T-helper 2 cell treated with Interferon-gamma antibody and Interleukin-4, amounts not matched to agents 5 μg/mL and 100 μg/mL, for 36 hours (primary cell): ENCODE results near the gene RAB3IL1.

ENCODE experiments used
- DNase-seq: peaks from one replicate; pipeline ENCODE4 v3.0.0; 2021; ENCODE audit warnings: low spot score
- H3K27ac Mint-ChIP-seq: one replicate; pipeline ENCODE4 v1.8.0; 2021; ENCODE audit warnings: mild to moderate bottlenecking, mixed read lengths
- H3K27me3 Mint-ChIP-seq: one replicate; pipeline ENCODE4 v1.8.0; 2021; ENCODE audit warnings: low read depth, mixed read lengths
- H3K36me3 Mint-ChIP-seq: one replicate; pipeline ENCODE4 v1.8.0; 2021; ENCODE audit warnings: low read depth, mixed read lengths
- H3K4me1 Mint-ChIP-seq: one replicate; pipeline ENCODE4 v1.8.0; 2021; ENCODE audit warnings: low read depth, mixed read lengths
- H3K4me3 Mint-ChIP-seq: one replicate; pipeline ENCODE4 v1.8.0; 2022; ENCODE audit warnings: mild to moderate bottlenecking, moderate library complexity, mixed read lengths
- H3K9me3 Mint-ChIP-seq: one replicate; pipeline ENCODE4 v1.8.0; 2021; ENCODE audit warnings: mixed read lengths

Gene RAB3IL1

DNA sequence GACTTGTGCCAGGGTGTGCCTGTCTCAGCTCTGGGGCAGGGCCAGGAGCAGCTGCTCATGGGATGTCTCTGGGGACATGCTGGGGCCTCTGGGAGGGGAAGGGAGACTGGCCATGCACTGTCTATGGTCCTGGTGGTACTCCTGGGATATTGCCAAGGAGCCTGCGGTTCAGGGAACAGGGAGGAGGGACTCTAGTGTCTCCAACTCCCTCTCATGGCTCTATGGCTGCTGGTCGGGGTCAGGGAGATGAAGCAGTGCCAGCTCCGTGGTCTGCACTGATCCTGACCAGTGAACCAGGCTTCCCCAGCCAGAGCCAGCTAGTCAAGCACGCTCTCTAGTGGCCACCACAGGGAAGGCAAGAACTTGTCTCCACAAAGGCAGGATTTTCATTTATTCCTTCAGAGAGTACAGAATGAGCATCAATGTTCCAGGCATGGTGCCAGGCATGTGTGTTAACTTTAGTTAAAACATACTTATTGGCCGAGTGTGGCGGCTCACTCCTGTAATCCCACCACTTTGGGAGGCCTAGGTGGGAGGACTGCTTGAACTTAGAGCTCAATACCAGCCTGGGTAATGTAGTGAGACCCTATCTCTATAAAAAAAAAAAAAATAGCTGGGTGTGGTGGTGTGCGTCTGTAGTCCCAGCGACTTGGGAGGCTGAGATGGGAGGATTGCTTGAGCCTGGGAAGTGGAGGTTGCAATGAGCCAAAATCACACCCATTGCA lies 30.3 kb upstream of the RAB3IL1 start:
- Mint-ChIP-seq H3K4me1 (peaks cover 3% of the 10 kb centered on the region), H3K4me3 (no peak overlapping the region), H3K27ac (no peak overlapping the region), H3K27me3 (peaks cover 8% of the 10 kb centered on the region), H3K36me3 (no peaks in the 10 kb centered on the region), H3K9me3 (no peaks in the 10 kb centered on the region)
- DNase-seq = peak; percentile 42

DNA sequence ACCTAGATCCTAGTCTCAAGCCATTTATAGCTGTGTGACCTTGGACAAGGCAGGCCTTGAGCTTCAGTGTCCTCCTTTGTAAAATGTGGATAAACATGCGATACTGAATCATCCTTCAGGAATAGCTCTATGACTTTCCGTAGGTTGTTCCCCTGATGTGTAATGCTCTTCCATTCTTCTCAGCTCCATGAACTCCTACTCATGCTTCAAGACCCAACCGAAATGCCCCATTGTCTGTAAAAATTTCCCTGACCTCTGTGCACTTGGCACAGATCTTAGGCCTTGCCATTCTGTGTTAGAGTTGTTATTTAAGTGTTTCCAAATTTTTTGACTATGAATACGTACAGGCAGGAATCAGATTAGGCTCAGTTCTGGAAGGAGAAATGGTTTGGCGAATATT lies 29.5 kb upstream of the RAB3IL1 start:
- DNase-seq = no peak
- Mint-ChIP-seq H3K9me3 (no peaks in the 10 kb centered on the region), H3K4me3 (no peak overlapping the region), H3K4me1 (peaks cover 3% of the 10 kb centered on the region), H3K27me3 (peaks cover 8% of the 10 kb centered on the region), H3K27ac (no peak overlapping the region), H3K36me3 (no peaks in the 10 kb centered on the region)

DNA sequence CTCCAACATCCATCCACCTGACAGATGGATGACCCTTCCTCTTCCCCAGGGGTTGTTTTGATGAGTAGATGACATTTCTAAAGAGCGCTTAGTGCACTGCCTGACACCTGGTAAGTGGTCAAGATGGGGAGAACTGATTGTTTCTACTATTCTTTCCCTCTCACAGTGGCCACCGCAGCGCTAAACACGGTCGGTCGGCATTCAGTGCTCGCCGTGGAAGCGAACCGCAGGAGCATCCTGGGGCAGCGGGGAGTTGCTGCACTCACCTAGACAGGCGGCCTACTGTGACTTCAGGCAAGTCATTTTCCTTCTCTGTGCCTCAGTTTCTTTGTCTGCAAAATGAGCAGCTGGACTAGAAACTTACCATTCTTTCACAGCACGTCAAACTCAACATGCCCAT lies 27.8 kb upstream of the RAB3IL1 start:
- H3K27me3 Mint-ChIP-seq = peaks cover 8% of the 10 kb centered on the region

DNA sequence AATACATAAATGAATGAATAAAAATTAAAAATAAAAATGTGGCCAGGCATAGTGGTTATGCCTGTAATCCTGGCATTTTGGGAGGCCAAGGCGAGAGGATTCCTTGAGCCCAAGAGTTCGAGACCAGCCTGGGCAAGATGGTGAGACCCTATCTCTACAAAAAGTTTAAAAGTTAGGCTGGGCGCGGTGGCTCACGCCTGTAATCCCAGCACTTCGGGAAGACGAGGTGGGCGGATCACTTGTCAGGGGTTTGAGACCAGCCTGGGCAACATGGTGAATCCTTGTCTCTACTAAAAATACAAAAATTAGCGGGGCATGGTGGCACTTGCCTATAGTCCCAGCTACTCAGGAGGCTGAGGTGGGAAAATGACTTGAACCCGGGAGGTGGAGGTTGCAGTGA lies 23.1 kb upstream of the RAB3IL1 start:
- no peak for DNase-seq
- Mint-ChIP-seq H3K4me1 (no peaks in the 10 kb centered on the region), H3K4me3 (no peak overlapping the region), H3K27me3 (peaks cover 26% of the 10 kb centered on the region), H3K9me3 (peaks cover 9% of the 10 kb centered on the region), H3K27ac (no peak overlapping the region), H3K36me3 (no peaks in the 10 kb centered on the region)

More for the DNA sequence above, 27.8 kb upstream of the RAB3IL1 start:
- Mint-ChIP-seq H3K36me3 (no peaks in the 10 kb centered on the region), H3K9me3 (no peaks in the 10 kb centered on the region), H3K4me1 (peaks cover 3% of the 10 kb centered on the region), H3K27ac (no peak overlapping the region), H3K4me3 (no peak overlapping the region)
- DNase-seq = no peak

DNA sequence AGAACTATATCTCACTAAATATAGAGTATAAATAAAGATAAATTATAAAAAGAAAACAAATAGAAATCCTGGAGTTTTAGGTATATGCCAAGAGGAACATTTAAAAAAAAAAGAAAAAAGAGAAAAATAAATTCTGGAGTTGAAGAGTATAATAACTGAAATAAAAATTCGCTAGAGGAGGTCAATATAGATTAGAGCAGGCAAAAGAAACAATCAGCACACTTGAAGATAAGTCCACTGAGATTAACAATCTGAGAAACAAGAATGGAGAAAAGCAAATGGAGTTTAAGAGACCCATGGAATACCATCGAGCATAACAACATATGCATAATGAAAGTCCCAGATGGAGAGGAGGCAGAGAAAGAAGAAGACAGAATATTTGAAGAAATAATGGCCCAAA lies 18.5 kb upstream of the RAB3IL1 start:
- Mint-ChIP-seq H3K27ac (no peak overlapping the region), H3K27me3 (peaks cover 32% of the 10 kb centered on the region), H3K36me3 (no peaks in the 10 kb centered on the region), H3K4me3 (no peak overlapping the region), H3K9me3 (peaks cover 13% of the 10 kb centered on the region), H3K4me1 (no peaks in the 10 kb centered on the region)
- DNase-seq = no peak

DNA sequence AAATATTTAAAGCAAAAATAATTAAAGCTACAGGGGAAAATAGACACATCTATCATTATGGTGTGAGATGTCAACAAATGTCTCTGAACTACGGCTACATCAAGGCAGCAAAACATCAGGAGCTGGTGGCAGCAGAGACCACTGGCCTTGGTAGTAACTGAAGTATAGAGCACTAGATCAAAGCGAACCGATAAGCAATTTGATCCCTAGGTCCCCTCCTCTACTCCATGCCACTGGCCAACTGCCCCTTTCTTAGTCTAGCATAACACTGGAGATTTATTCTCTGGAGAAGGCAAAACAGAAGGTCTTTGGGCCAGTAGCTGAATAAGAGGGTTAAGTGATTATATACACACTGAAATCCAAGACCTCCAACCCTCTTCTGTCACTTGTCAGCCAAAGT lies 13.6 kb upstream of the RAB3IL1 start:
- H3K27ac Mint-ChIP-seq = no peak overlapping the region
- H3K9me3 Mint-ChIP-seq = peaks cover 6% of the 10 kb centered on the region
- H3K4me3 Mint-ChIP-seq = no peak overlapping the region
- DNase-seq = no peak
- no peaks in the 10 kb centered on the region for H3K36me3 Mint-ChIP-seq
- peaks cover 15% of the 10 kb centered on the region for H3K27me3 Mint-ChIP-seq
- no peaks in the 10 kb centered on the region for H3K4me1 Mint-ChIP-seq

DNA sequence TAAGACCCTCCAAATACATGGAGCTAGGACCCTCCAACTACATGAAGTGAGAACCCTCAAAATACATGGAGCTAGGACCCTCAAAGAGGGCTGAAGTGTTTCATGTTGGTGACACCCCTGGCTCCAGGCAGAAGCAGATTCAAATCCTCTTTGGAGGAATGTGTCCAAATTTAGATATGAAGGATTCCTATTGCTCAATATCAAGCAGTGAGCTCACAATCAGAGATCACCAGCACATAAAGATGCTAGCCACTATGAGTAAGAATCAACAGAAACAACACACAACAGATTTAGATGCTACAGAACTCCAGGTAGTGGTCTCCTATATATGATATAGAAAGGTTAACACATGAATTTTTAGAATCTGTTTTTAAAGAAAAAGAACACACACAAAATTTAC lies 11.2 kb upstream of the RAB3IL1 start:
- Mint-ChIP-seq H3K27ac (no peak overlapping the region), H3K9me3 (peaks cover 4% of the 10 kb centered on the region), H3K4me1 (no peaks in the 10 kb centered on the region), H3K27me3 (peaks cover 18% of the 10 kb centered on the region), H3K4me3 (no peak overlapping the region), H3K36me3 (no peaks in the 10 kb centered on the region)
- no peak for DNase-seq

DNA sequence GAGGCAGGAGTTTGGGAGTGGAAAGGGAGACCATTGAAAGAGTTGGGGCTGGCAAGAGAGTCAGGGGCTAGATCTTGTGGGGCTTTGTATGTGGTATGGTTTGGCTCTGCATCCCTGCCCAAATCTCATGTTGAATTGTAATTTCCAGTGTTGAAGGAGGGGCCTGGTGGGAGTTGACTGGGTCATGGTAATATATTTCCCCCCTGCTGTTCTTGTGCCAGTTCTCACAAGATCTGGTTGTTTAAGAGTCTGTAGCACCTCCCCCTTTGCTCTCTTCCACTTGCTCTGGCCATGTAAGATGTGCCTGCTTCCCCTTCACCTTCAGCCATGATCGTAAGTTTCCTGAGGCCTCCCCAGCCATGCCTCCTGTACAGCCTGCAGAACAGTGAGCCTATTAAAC lies 10.1 kb upstream of the RAB3IL1 start:
- Mint-ChIP-seq H3K27me3 (peaks cover 12% of the 10 kb centered on the region), H3K27ac (no peak overlapping the region), H3K36me3 (no peaks in the 10 kb centered on the region), H3K9me3 (no peaks in the 10 kb centered on the region), H3K4me3 (no peak overlapping the region), H3K4me1 (no peaks in the 10 kb centered on the region)
- no peak for DNase-seq

DNA sequence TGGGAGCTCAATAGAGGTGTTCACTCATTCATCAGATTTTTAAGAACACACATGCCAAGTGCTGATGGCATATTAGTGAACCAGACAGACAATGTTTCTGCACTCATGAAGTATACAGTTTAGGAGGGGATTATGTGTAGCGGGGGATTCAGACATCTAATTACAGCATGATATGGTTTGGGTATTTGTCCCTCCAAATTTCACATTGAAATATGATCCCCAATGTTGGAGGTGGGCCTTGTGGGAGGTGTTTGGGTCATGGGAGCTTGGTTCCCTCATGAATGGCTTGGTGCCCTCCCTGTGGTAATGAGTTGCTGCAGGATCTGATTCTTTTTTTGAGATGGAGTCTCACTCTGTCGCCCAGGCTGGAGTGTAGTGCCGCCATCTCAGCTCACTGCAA lies 8.9 kb upstream of the RAB3IL1 start:
- Mint-ChIP-seq H3K36me3 (no peaks in the 10 kb centered on the region), H3K27ac (no peak overlapping the region), H3K27me3 (peaks cover 7% of the 10 kb centered on the region), H3K4me1 (no peaks in the 10 kb centered on the region), H3K9me3 (no peaks in the 10 kb centered on the region), H3K4me3 (no peak overlapping the region)
- no peak for DNase-seq

DNA sequence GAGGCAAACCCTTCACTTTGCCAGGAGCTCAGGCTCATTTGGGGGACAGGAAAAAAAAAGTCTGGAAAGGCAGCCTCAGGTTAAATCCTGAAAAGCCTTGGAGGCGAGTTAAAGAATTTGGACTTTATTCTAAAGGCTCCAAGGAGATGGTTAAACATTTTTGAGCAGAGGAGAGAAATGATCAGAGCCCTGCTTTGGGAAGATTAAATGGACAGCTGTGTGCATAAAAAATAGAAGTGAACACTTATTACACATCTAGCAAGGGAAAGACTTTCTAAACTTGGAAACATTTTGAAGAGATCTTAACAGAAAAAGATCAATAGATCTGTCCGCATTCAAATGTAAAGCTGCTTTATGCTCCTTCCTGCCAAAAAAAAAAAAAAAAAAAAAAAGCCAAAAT lies 8.4 kb upstream of the RAB3IL1 start:
- H3K9me3 Mint-ChIP-seq = no peaks in the 10 kb centered on the region
- peaks cover 6% of the 10 kb centered on the region for H3K27me3 Mint-ChIP-seq
- no peaks in the 10 kb centered on the region for H3K4me1 Mint-ChIP-seq
- no peak for DNase-seq
- no peak overlapping the region for H3K27ac Mint-ChIP-seq
- no peaks in the 10 kb centered on the region for H3K36me3 Mint-ChIP-seq
- no peak overlapping the region for H3K4me3 Mint-ChIP-seq

DNA sequence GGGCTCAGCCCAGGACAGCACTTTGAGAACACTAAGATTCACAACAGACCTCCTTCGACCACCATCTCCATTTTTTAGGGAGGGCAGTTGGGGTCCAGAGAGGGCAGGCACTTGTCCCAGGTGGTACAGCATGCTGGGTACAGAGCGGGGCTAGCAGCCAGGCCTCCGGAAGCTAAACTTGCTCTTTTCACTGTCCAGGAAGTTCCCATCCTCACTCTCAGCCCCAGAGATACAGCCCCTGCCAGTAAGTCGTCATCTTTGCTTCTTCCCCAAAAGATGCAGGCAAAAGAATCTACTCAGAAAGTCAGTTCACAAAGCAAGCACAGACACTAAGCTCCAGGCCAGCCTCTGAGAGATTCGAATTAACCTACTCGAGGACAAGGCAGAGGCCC lies 6.7 kb upstream of the RAB3IL1 start:
- peaks cover 19% of the 10 kb centered on the region for H3K27me3 Mint-ChIP-seq
- no peak overlapping the region for H3K27ac Mint-ChIP-seq
- no peak overlapping the region for H3K4me3 Mint-ChIP-seq
- DNase-seq = no peak
- H3K9me3 Mint-ChIP-seq = no peaks in the 10 kb centered on the region
- H3K36me3 Mint-ChIP-seq = no peaks in the 10 kb centered on the region
- H3K4me1 Mint-ChIP-seq = no peaks in the 10 kb centered on the region

DNA sequence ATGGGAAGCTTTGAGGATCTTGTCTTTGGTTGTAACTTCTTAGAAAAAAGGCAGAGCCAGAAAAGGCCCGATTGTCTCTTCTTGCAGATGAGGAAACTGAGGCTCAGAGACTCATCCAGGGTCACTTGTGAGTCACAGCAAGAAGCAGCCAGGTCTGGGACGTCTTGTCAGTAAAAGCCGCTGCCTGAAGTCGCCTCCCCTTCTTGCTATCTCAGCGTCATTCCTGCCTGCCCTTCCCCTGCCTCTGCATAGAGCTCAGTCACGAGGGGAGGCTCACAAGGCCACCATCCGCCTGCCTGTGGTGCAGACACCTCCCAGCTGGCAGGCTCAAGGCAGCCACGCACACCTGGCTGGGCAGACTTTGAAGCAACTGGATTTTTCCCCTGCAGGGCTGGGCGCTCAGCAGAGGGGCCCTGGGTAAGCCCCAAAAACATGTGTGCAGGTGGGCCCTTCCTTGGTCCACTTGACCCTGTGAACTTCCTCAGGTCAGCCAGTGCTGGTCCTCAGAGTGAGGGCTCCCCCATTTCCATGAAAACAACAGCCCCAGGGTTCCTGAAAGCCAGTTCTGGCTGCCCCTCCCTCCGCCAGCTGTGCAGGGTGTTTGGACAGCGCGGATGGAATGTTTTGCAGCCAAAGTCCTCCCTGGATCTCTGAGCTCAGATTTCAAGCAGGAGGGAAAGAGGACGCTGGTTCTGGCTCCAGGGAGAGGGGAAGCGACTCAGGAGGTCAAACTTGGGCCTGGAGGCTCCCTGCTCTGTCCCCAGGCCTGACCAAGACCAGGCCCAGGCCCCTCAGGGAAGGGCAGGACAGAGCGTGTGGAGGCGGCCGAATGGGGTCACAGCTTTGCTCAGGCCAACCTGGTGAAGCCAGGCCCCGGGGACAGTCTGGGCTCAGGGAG lies 6.0 kb upstream of the RAB3IL1 start:
- Mint-ChIP-seq H3K9me3 (no peaks in the 10 kb centered on the region), H3K4me1 (no peaks in the 10 kb centered on the region), H3K36me3 (no peaks in the 10 kb centered on the region), H3K4me3 (no peak overlapping the region), H3K27me3 (peaks cover 25% of the 10 kb centered on the region), H3K27ac (no peak overlapping the region)
- DNase-seq = no peak

DNA sequence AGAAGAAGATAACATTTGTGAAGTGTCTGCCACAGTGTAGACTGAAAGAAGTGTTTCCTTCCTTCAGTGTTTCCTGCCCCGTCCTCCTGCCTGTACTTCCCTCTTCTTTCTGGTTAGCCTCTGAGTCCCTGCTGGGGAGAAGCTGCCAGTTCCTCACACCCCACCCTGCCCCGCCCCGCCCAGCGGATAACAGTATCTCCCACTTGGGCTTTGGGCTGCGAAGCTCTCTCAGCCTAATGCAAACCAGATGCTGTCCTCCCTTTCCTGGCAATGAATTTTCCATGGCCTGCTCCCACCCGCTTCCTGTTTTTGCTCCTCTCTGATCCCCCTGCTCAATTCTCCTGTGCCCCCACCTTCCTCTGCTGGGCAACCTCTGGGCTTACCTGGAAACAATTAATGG lies 5.2 kb upstream of the RAB3IL1 start:
- Mint-ChIP-seq H3K27me3 (peaks cover 34% of the 10 kb centered on the region), H3K4me1 (peaks cover 4% of the 10 kb centered on the region), H3K9me3 (no peaks in the 10 kb centered on the region), H3K36me3 (no peaks in the 10 kb centered on the region), H3K4me3 (no peak overlapping the region), H3K27ac (no peak overlapping the region)
- no peak for DNase-seq

DNA sequence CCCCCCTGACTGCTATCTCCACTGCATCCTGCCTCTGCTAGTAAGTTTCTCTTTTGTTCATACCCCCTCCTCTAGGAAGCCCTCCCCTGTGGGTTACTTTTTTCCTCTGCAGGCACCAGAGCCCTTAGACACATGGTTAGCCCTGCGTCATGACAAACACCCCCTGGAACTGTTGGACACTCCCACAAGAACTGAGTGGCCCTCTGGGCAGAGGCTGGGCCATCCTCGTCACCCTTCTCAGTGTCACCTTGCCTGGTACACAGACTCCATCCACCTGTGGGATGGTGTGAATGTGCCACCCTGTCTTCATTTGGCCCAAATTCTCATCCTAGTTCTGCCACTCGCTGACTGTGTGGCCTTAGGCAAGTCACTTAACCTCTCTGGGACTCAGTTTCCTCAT lies 4.1 kb upstream of the RAB3IL1 start:
- Mint-ChIP-seq H3K36me3 (no peaks in the 10 kb centered on the region), H3K9me3 (no peaks in the 10 kb centered on the region), H3K4me3 (no peak overlapping the region), H3K27ac (no peak overlapping the region), H3K27me3 (peaks cover 40% of the 10 kb centered on the region), H3K4me1 (peaks cover 4% of the 10 kb centered on the region)
- no peak for DNase-seq
